SH-SY5Y (cell line): Measurements from ENCODE around the gene FAM228B.

ENCODE experiments used
- GATA2 ChIP-seq: IDR thresholded peaks from 2 replicates; pipeline ENCODE4 v1.6.1; 2011; ENCODE audit warnings: mild to moderate bottlenecking, low read depth, low read length
- GATA3 ChIP-seq: IDR thresholded peaks from 2 replicates; pipeline ENCODE4 v1.6.1; 2011; ENCODE audit warnings: low read depth, mild to moderate bottlenecking, low read length, moderate library complexity

- TF ChIP-seq GATA2: no peak
- TF ChIP-seq GATA3: no peak
Measured at GRCh38 chr2:24075259-24075658, 48.0 kb upstream of the FAM228B start.
